BLaER1 treated with 17β-estradiol and CSF1 and Interleukin-3, amounts not matched to agents 10 nM and 100 nM (cell line): Measurements from ENCODE around the gene HOXD1.

Source experiments
- H3K27ac ChIP-seq, 11 experiments: shearing (Covaris generic); formaldehyde crosslinking; 2 replicates each; pipeline ENCODE4 v1.8.1; 2022
- H3K27me3 ChIP-seq, 11 experiments: shearing (Covaris generic); formaldehyde crosslinking; 2 replicates each; pipeline ENCODE4 v1.8.1; 2022
- H3K36me3 ChIP-seq, 11 experiments: shearing (Covaris generic); formaldehyde crosslinking; 2 replicates each; pipeline ENCODE4 v1.8.1; 2022
- H3K4me1 ChIP-seq, 10 experiments: shearing (Covaris generic); formaldehyde crosslinking; 2 replicates each; pipeline ENCODE4 v1.8.1; 2022
- H3K4me2 ChIP-seq, 11 experiments: shearing (Covaris generic); formaldehyde crosslinking; 2 replicates each; pipeline ENCODE4 v1.8.1; 2022
- H3K4me3 ChIP-seq, 10 experiments: shearing (Covaris generic); formaldehyde crosslinking; 2 replicates each; pipeline ENCODE4 v1.8.1; 2022
- H3K9ac ChIP-seq, 11 experiments: shearing (Covaris generic); formaldehyde crosslinking; 2 replicates each; pipeline ENCODE4 v1.8.1; 2022
- H3K9me3 ChIP-seq, 11 experiments: shearing (Covaris generic); formaldehyde crosslinking; replicated peaks in 1 of 11; 2 replicates each; pipeline ENCODE4 v1.8.1; 2022
- H4K20me1 ChIP-seq, 11 experiments: shearing (Covaris generic); formaldehyde crosslinking; 2 replicates each; pipeline ENCODE4 v1.8.1; 2022
- Cebpa-rat ChIP-seq, 11 experiments: shearing (Covaris generic); IDR thresholded peaks; 2 replicates each; pipeline ENCODE4 v1.8.1; 2022

The HOXD1 gene

GRCh38 chr2:176164201-176164600, 24.3 kb upstream of the HOXD1 start:
- H3K4me1 ChIP-seq = no peaks in the 10 kb centered on the region
- H3K27me3 ChIP-seq = peaks cover 16 to 74% (median 63%) of the 10 kb centered on the region in 11 experiments
- no peak overlapping the region for H3K4me2 ChIP-seq
- no peak for TF ChIP-seq Cebpa-rat (IDR thresholded peaks at IDR 0.05)
- peaks cover 54 to 66% (median 64%) of the 10 kb centered on the region in 11 experiments for H3K9me3 ChIP-seq
- H3K4me3 ChIP-seq = no peak overlapping the region
- no peak overlapping the region for H3K9ac ChIP-seq
- no peaks in the 10 kb centered on the region for H3K36me3 ChIP-seq
- no peaks in the 10 kb centered on the region for H4K20me1 ChIP-seq
- no peak overlapping the region for H3K27ac ChIP-seq

DNA sequence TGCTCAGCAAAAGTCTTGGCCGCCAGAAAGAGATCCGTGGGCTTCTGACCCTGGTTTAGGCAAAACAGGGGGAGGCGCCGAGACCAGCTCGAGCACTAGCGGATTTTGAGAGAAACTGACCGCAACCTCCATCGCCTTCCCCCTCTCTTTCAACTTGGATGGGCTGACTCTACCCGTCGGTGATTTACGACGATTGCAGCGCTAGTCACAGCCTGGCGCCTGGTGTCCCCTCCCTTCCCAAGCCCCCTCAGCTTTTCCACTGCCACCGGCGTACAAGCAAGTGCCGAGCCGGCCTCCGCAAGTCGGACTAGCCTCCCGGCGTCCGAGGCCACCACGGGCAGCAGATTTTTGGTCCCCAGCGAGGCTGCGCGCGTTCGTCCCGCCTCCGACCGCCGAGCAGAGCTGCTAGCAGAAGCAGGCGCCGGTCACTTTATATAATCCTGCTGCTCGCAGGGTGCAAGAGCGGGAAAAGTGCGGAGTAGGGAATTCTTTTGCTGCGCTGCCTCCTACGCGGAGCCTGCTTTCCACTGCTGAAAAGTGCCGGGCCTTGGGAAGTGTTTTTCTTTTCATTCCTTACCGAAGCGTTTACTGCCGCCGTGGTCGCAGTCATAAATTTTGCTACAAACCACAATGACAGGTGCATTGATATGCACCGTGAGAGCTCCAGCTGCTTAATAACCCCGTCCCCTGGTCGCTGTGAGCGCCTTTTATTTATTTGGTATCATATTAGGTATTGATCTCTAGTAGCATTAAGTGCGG, 23.7 kb upstream of the HOXD1 start:
- H3K9me3 ChIP-seq = peaks cover 48 to 60% (median 58%) of the 10 kb centered on the region in 11 experiments
- H3K36me3 ChIP-seq = no peaks in the 10 kb centered on the region
- H3K4me1 ChIP-seq = no peaks in the 10 kb centered on the region
- no peak overlapping the region for H3K9ac ChIP-seq
- peaks cover 10 to 68% (median 57%) of the 10 kb centered on the region in 11 experiments; a peak in 21 of 22 replicates for H3K27me3 ChIP-seq
- no peak overlapping the region for H3K27ac ChIP-seq
- H4K20me1 ChIP-seq = no peaks in the 10 kb centered on the region
- no peak overlapping the region for H3K4me3 ChIP-seq
- H3K4me2 ChIP-seq = no peak overlapping the region
- no peak for TF ChIP-seq Cebpa-rat (IDR thresholded peaks at IDR 0.05)

DNA sequence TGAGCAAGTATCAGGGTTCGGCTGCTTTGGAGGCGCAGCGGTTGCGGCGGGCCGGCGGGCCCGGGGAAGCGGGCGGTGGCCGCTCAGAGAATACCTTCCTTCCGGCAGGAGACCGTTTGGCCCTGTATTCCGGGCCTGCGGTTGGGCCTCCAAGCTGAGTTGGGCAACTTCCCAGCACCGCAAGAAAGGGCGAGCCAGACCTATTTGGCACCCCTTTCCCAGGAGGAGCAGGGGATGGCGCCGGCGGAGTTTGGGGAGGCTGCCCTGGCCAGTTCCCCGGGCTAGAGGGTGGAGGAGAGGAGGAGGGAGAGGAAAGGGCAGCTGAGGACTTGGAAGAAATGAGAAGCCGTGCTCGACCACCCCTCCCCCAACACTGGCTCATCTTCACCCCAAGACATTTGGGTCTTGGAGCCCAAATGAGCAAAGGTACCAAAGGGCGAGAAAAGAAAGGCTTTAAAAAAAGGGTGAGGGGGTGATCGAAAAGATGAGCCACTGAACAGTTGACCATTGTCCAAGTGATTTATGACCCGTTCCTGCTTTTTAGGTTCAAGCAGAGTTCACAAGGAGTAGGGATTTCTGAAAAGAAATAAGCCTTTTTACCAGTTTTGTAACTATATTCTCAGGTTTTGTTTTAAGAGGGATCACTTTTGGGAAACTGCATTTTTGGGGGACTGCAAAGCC, 23.0 kb upstream of the HOXD1 start:
- H3K9ac ChIP-seq = no peak overlapping the region
- no peaks in the 10 kb centered on the region for H4K20me1 ChIP-seq
- H3K9me3 ChIP-seq = peaks cover 41 to 53% (median 50%) of the 10 kb centered on the region in 11 experiments; a peak in 21 of 22 replicates
- no peak overlapping the region for H3K4me2 ChIP-seq
- no peak overlapping the region for H3K4me3 ChIP-seq
- no peak for TF ChIP-seq Cebpa-rat (IDR thresholded peaks at IDR 0.05)
- H3K27ac ChIP-seq = no peak overlapping the region
- no peaks in the 10 kb centered on the region for H3K4me1 ChIP-seq
- H3K36me3 ChIP-seq = no peaks in the 10 kb centered on the region
- H3K27me3 ChIP-seq = peaks cover 7 to 61% (median 50%) of the 10 kb centered on the region in 11 experiments; a peak in 17 of 22 replicates

DNA sequence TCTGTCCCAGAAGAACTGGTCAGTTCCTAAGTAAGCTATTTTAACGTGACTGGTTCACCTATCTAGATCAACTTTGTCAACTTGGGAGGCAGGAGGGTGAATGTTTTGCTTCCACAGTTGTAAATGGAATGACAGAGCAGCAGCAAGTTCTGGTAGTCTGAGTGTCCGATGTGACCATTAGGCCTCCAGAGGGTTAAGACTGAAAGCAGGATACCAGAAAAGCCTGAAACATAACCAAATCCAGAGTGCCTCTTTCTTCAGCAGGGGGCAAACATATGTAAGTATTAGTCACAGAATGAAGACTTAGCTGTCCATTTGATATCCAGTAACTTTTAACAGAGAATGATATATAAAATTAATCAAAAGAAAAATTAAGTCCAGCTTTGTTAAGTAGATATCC, 22.2 kb upstream of the HOXD1 start:
- H3K36me3 ChIP-seq = no peaks in the 10 kb centered on the region
- no peaks in the 10 kb centered on the region for H4K20me1 ChIP-seq
- TF ChIP-seq Cebpa-rat (IDR thresholded peaks at IDR 0.05) = no peak
- no peak overlapping the region for H3K4me2 ChIP-seq
- H3K27ac ChIP-seq = no peak overlapping the region
- H3K4me1 ChIP-seq = no peaks in the 10 kb centered on the region
- peaks cover 38 to 47% (median 44%) of the 10 kb centered on the region in 11 experiments; a peak in 21 of 22 replicates for H3K9me3 ChIP-seq
- H3K9ac ChIP-seq = no peak overlapping the region
- H3K4me3 ChIP-seq = no peak overlapping the region
- peaks cover 7 to 54% (median 42%) of the 10 kb centered on the region in 11 experiments; a peak in 16 of 22 replicates for H3K27me3 ChIP-seq

DNA sequence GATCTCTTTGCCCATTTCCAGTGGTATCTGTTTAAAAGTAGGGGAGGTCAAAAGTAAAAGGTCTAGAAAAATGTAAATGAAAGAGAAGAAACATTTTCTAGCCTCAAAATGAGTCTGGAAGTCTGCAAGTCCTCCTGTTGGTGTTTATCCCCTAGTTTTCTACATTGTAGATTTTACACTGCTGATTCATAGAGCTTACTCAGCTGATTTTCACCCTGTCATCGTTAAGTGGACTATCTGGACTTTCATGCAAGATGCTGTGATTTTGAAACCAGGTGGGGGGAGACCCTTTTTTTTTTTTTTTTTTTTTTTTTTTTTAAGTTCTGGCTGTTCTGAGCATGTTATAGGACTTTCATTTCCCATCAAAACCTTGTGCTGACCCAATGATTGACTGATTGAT, 21.1 kb upstream of the HOXD1 start:
- H3K9me3 ChIP-seq = peaks cover 38 to 47% (median 44%) of the 10 kb centered on the region in 11 experiments
- peaks cover 11 to 51% (median 40%) of the 10 kb centered on the region in 11 experiments for H3K27me3 ChIP-seq
- no peak for TF ChIP-seq Cebpa-rat (IDR thresholded peaks at IDR 0.05)
- H3K4me2 ChIP-seq = no peak overlapping the region
- H3K4me1 ChIP-seq = no peaks in the 10 kb centered on the region
- H3K27ac ChIP-seq = no peak overlapping the region
- no peaks in the 10 kb centered on the region for H4K20me1 ChIP-seq
- H3K9ac ChIP-seq = no peak overlapping the region
- H3K4me3 ChIP-seq = no peak overlapping the region
- no peaks in the 10 kb centered on the region for H3K36me3 ChIP-seq

GRCh38 chr2:176169181-176169580, 19.3 kb upstream of the HOXD1 start:
- Histone ChIP-seq H3K9me3 (peaks cover 33 to 44% (median 37%) of the 10 kb centered on the region in 11 experiments), H3K27me3 (peaks cover 21 to 52% (median 41%) of the 10 kb centered on the region in 11 experiments), H3K27ac (no peak overlapping the region), H3K4me3 (no peak overlapping the region), H4K20me1 (no peaks in the 10 kb centered on the region), H3K9ac (no peak overlapping the region), H3K4me2 (no peak overlapping the region), H3K4me1 (no peaks in the 10 kb centered on the region), H3K36me3 (no peaks in the 10 kb centered on the region)
- TF ChIP-seq Cebpa-rat (IDR thresholded peaks at IDR 0.05) = no peak

- Histone ChIP-seq H3K4me2 (no peak overlapping the region), H3K27ac (no peak overlapping the region), H3K4me1 (no peaks in the 10 kb centered on the region), H3K4me3 (no peak overlapping the region), H3K9ac (no peak overlapping the region), H4K20me1 (no peaks in the 10 kb centered on the region), H3K9me3 (peaks cover 29 to 44% (median 37%) of the 10 kb centered on the region in 11 experiments), H3K27me3 (peaks cover 26 to 52% (median 42%) of the 10 kb centered on the region in 11 experiments), H3K36me3 (no peaks in the 10 kb centered on the region)
- TF ChIP-seq Cebpa-rat (IDR thresholded peaks at IDR 0.05) = no peak
These were observed 18.8 kb upstream of the HOXD1 start for GRCh38 chr2:176169711-176170110.

DNA sequence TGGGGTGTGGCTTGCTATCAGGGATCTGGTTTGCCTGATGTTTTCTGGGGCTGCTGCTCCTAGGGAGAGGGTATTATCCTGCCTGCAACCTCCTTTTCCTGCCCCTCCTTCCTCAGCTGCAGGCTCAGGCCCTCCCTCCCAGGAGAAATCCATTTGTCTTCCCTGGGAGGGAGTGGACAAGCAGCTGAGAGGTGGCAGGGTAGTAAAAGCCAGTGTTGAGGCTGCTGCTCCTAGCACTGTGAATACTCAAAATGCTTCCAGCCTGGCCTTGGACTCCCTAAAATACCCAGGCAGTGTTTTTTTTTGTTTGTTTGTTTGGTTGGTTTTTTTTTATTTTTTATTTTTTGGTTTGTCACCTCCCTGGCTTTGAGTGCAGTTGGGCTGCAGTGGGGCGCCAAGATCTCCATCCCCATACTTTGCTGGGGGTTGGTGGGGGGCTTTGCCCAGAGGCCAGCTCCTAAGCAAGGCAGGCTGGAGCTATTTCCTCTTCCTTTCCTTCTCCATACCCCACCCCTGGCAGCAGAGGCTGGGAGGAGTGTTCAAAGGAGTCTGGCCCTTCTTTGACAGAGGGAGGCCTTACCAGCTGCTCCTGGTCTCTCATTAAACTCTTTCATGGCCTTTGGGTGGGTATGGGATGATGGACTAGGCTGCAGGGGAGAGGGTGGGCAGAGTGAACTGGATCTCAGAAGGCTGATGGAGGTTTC, 17.7 kb upstream of the HOXD1 start:
- H3K4me2 ChIP-seq = no peak overlapping the region
- H3K27ac ChIP-seq = no peak overlapping the region
- no peaks in the 10 kb centered on the region for H3K4me1 ChIP-seq
- no peak for TF ChIP-seq Cebpa-rat (IDR thresholded peaks at IDR 0.05)
- no peak overlapping the region for H3K9ac ChIP-seq
- H3K9me3 ChIP-seq = peaks cover 26 to 44% (median 35%) of the 10 kb centered on the region in 11 experiments
- H3K4me3 ChIP-seq = no peak overlapping the region
- peaks cover 35 to 52% (median 42%) of the 10 kb centered on the region in 11 experiments for H3K27me3 ChIP-seq
- H3K36me3 ChIP-seq = no peaks in the 10 kb centered on the region
- H4K20me1 ChIP-seq = no peaks in the 10 kb centered on the region

GRCh38 chr2:176171351-176172006, 17.0 kb upstream of the HOXD1 start:
- H3K27me3 ChIP-seq = peaks cover 35 to 54% (median 47%) of the 10 kb centered on the region in 11 experiments
- H3K4me1 ChIP-seq = no peaks in the 10 kb centered on the region
- H3K36me3 ChIP-seq = no peaks in the 10 kb centered on the region
- no peak overlapping the region for H3K4me3 ChIP-seq
- peaks cover 26 to 43% (median 35%) of the 10 kb centered on the region in 11 experiments for H3K9me3 ChIP-seq
- no peak overlapping the region for H3K9ac ChIP-seq
- H4K20me1 ChIP-seq = no peaks in the 10 kb centered on the region
- no peak for TF ChIP-seq Cebpa-rat (IDR thresholded peaks at IDR 0.05)
- no peak overlapping the region for H3K27ac ChIP-seq
- no peak overlapping the region for H3K4me2 ChIP-seq
